ENCODE data around the gene DCAF5. TPM values are rescaled to one million over a fixed set of nuclear protein-coding genes. Genes with fewer than 3 reads are reported as not detected.

The DCAF5 gene
- total and polyA plus RNA-seq, 2 donors (not counting 1 experiment from before 2014, with no cell fraction given): 62.2 to 65.5 TPM

DNA sequence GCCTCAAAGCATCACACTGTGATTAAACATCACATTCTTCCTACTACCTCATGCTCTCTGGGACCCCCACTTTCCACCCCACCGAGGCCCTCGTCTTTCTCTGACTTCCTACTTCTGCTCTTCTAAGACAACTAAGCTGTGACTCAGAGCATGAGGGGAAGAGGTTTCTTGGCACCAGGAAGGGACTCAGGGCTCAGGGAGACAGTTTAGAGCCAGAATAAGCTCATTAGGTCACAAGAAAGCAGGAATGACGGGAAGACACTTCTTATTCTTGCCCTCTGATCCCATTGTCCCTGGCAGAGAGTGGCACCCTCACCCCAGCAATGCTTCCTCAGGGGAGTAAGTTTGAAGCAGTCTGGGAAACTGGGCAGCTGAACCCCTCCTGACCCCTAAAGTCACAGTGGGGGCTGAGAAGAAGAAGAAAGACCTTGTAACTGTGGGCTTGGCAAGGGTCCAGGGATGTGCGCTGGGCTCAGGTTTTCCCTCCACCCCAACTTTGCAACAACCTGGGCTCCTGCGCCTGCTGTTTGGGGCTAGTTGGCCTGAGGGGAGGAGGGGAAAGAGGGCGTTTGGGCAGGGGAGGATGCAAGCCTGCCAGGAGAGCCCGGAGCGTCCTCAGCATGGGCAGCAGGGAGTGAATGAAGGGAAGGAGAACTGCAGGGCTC, 109.2 kb downstream of the DCAF5 start:
- no peak for TF ChIP-seq EZH2 (IDR thresholded peaks at IDR 0.05; ENCODE audit: borderline replicate concordance, insufficient read depth, low read depth, low read length, poor library complexity, severe bottlenecking)
- TF ChIP-seq, protein P1, sequence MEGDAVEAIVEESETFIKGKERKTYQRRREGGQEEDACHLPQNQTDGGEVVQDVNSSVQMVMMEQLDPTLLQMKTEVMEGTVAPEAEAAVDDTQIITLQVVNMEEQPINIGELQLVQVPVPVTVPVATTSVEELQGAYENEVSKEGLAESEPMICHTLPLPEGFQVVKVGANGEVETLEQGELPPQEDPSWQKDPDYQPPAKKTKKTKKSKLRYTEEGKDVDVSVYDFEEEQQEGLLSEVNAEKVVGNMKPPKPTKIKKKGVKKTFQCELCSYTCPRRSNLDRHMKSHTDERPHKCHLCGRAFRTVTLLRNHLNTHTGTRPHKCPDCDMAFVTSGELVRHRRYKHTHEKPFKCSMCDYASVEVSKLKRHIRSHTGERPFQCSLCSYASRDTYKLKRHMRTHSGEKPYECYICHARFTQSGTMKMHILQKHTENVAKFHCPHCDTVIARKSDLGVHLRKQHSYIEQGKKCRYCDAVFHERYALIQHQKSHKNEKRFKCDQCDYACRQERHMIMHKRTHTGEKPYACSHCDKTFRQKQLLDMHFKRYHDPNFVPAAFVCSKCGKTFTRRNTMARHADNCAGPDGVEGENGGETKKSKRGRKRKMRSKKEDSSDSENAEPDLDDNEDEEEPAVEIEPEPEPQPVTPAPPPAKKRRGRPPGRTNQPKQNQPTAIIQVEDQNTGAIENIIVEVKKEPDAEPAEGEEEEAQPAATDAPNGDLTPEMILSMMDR (IDR thresholded peaks at IDR 0.05): no peak
- ChIA-PET POLR2A (no interaction called here), CTCF (no interaction called here)
- Mint-ChIP-seq H3K27me3 (peaks cover 41% of the 10 kb centered on the region), H3K4me1 (no peaks in the 10 kb centered on the region), H3K27ac (no peak overlapping the region), H3K4me3 (no peak overlapping the region), H3K9me3 (ENCODE audit: insufficient read depth) (no peaks in the 10 kb centered on the region)
- Histone ChIP-seq H3K79me2 (ENCODE audit: control insufficient read depth, insufficient read depth, low read length) (no peaks in the 10 kb centered on the region), H3K9ac (ENCODE audit: low read length) (no peak overlapping the region), H2AFZ (ENCODE audit: insufficient read depth, low read depth, low read length, poor library complexity, severe bottlenecking) (no peak overlapping the region), H3K27ac (ENCODE audit: low read length in 2 of 2) (no peak overlapping the region), H3K9me3 (ENCODE audit: control extremely low read depth in 1 of 3, control insufficient read depth in 2 of 3, insufficient read depth in 1 of 3, low read length in 2 of 3) (peaks cover 0 to 2% (median 0%) of the 10 kb centered on the region in 3 donors), H3K27me3 (replicated peaks in 1 of 4; ENCODE audit: control extremely low read depth in 1 of 4, control insufficient read depth in 3 of 4, insufficient read depth in 4 of 4, low read length in 3 of 4) (peaks cover 0 to 26% (median 11%) of the 10 kb centered on the region in 4 experiments), H3K36me3 (replicated peaks in 1 of 2; ENCODE audit: control extremely low read depth in 1 of 2, control insufficient read depth in 1 of 2, extremely low read depth in 1 of 2, insufficient read depth in 2 of 2, low read length in 1 of 2) (no peaks in the 10 kb centered on the region), H3K4me1 (ENCODE audit: control insufficient read depth in 2 of 2, insufficient read depth in 2 of 2, low read length in 2 of 2) (no peaks in the 10 kb centered on the region), H4K20me1 (ENCODE audit: control insufficient read depth, insufficient read depth, low read length, poor library complexity, severe bottlenecking) (no peaks in the 10 kb centered on the region), H3K4me3 (ENCODE audit: control extremely low read depth in 1 of 5, extremely low read depth in 1 of 5, insufficient read depth in 1 of 5, low read depth in 2 of 5, low read length in 4 of 5) (no peak overlapping the region), H3K4me2 (replicated peaks; ENCODE audit: low read depth, low read length, poor library complexity, severe bottlenecking) (no peak overlapping the region)
- no peak for DNase-seq
- no peak for ATAC-seq (ENCODE audit: low read depth)
- 94% methylated on average over 3 of the region's 8 CpGs for WGBS (ENCODE audit: insufficient coverage)
- intact Hi-C loops (cut with micrococcal nuclease): no loop called here

DNA sequence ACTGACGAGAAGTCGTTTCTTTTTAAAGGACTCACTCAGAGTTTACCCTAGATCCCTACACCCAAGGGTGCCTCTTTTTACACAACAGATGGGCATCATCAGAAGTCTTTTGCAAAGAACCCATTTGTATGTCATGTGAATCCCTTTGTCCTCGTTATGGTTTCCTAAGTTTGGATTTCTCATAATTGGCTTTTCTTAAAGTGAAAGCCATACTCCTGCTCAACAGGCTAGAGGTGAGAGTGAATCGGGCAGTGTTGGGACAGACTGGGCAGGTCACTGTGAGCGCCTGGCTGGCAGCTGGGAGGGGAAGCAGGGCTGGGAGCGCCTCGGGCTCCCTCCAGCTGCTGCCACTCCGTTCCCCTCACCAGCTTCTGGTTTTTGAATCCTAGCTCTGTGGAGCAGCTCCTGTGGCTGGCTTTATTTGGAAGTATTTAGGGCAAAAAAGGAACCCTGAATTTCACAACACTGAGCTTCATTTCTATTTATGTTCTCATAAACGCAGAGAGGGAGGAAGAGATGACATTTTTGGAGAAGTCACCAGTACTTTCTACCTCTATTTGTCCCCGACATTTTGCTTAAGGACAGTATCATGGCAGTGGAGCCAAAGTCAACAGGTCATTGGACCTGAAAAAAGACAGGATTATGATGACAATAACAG, 110.0 kb downstream of the DCAF5 start:
- 14% methylated on average over 2 of the region's 10 CpGs for WGBS (ENCODE audit: insufficient coverage)
- Histone ChIP-seq H3K9me3 (ENCODE audit: control extremely low read depth in 1 of 3, control insufficient read depth in 2 of 3, insufficient read depth in 1 of 3, low read length in 2 of 3) (peaks cover 0 to 2% (median 0%) of the 10 kb centered on the region in 3 donors), H3K4me3 (ENCODE audit: control extremely low read depth in 1 of 5, extremely low read depth in 1 of 5, insufficient read depth in 1 of 5, low read depth in 2 of 5, low read length in 4 of 5) (no peak overlapping the region), H2AFZ (ENCODE audit: insufficient read depth, low read depth, low read length, poor library complexity, severe bottlenecking) (no peak overlapping the region), H3K27ac (ENCODE audit: low read length in 2 of 2) (no peak overlapping the region), H3K4me2 (replicated peaks; ENCODE audit: low read depth, low read length, poor library complexity, severe bottlenecking) (no peak overlapping the region), H3K4me1 (ENCODE audit: control insufficient read depth in 2 of 2, insufficient read depth in 2 of 2, low read length in 2 of 2) (no peaks in the 10 kb centered on the region), H3K9ac (ENCODE audit: low read length) (no peak overlapping the region), H3K36me3 (replicated peaks in 1 of 2; ENCODE audit: control extremely low read depth in 1 of 2, control insufficient read depth in 1 of 2, extremely low read depth in 1 of 2, insufficient read depth in 2 of 2, low read length in 1 of 2) (no peaks in the 10 kb centered on the region), H4K20me1 (ENCODE audit: control insufficient read depth, insufficient read depth, low read length, poor library complexity, severe bottlenecking) (no peaks in the 10 kb centered on the region), H3K27me3 (replicated peaks in 1 of 4; ENCODE audit: control extremely low read depth in 1 of 4, control insufficient read depth in 3 of 4, insufficient read depth in 4 of 4, low read length in 3 of 4) (peaks cover 0 to 32% (median 11%) of the 10 kb centered on the region in 4 experiments), H3K79me2 (ENCODE audit: control insufficient read depth, insufficient read depth, low read length) (no peaks in the 10 kb centered on the region)
- ATAC-seq (ENCODE audit: low read depth): no peak
- Mint-ChIP-seq H3K4me1 (no peaks in the 10 kb centered on the region), H3K27me3 (peaks cover 45% of the 10 kb centered on the region), H3K9me3 (ENCODE audit: insufficient read depth) (no peaks in the 10 kb centered on the region), H3K27ac (no peak overlapping the region), H3K4me3 (no peak overlapping the region)
- DNase-seq: no peak
- no peak for TF ChIP-seq EZH2 (IDR thresholded peaks at IDR 0.05; ENCODE audit: borderline replicate concordance, insufficient read depth, low read depth, low read length, poor library complexity, severe bottlenecking)
- TF ChIP-seq, protein P1 (IDR thresholded peaks at IDR 0.05): no peak
- ChIA-PET CTCF (no interaction called here), POLR2A (no interaction called here)
- intact Hi-C loops (cut with micrococcal nuclease): no loop called here

Measured in B cell (primary cell).